AG04449 (cell line): Measurements from ENCODE around the gene SAV1.

Experiments used
- CTCF ChIA-PET: fragments of 350-600 bp; formaldehyde crosslinking; extraction: SDS; loops from one replicate; lab custom pipeline; 2021; ENCODE audit warnings: antibody characterized with exemption; lab: Yijun Ruan, JAX
- POLR2A ChIA-PET: fragments of 400-600, 350-600 bp; formaldehyde crosslinking; extraction: SDS; loops from one replicate; lab custom pipeline; 2020; ENCODE audit warnings: antibody characterized with exemption, inconsistent platforms; lab: Yijun Ruan, JAX
- DNase-seq: peaks from one replicate; pipeline ENCODE4 v3.0.0-alpha.2; 2010; ENCODE audit warnings: low read depth, low spot score
- H3K4me3 ChIP-seq: 2 replicates; pipeline ENCODE4 v1.5.1; 2011; ENCODE audit warnings: low read depth, mild to moderate bottlenecking, control low read depth, low read length
- CTCF ChIP-seq: IDR thresholded peaks from one replicate; pipeline ENCODE4 v1.5.1; 2011; ENCODE audit warnings: mild to moderate bottlenecking, moderate library complexity, low read length, control low read depth, inconsistent platforms; ENCODE audit not compliant: insufficient read depth; ENCODE audit errors: missing control alignments

The SAV1 gene

GRCh38 chr14:50620341-50620740, 47.8 kb downstream of the SAV1 start:
- H3K4me3 ChIP-seq = no peak overlapping the region
- no peak for TF ChIP-seq CTCF
- DNase-seq = no peak
- ChIA-PET POLR2A (no interaction called here), CTCF (interaction anchor here (1.0 to 4.1 kb wide), 16 partner anchors 9 to 166 kb away, joined by 3 to 98 read pairs (median 6); no protein-coding TSS in a partner anchor)

- no peak overlapping the region for H3K4me3 ChIP-seq
- TF ChIP-seq CTCF = peak; percentile 58
- CTCF ChIA-PET = interaction anchor here (0.6 to 4.1 kb wide), 30 partner anchors 9 to 240 kb away, joined by 3 to 98 read pairs (median 5); no protein-coding TSS in a partner anchor
- POLR2A ChIA-PET = no interaction called here
- no peak for DNase-seq
These were observed 48.5 kb downstream of the SAV1 start for GRCh38 chr14:50619569-50620141.

GRCh38 chr14:50616275-50616674, 51.8 kb downstream of the SAV1 start:
- TF ChIP-seq CTCF = no peak
- no peak overlapping the region for H3K4me3 ChIP-seq
- ChIA-PET POLR2A (no interaction called here), CTCF (interaction anchor here (0.9 to 3.1 kb wide), 13 partner anchors 9 to 295 kb away, joined by 3 to 14 read pairs (median 5); no protein-coding TSS in a partner anchor)
- DNase-seq = no peak

- ChIA-PET POLR2A (no interaction called here), CTCF (interaction anchor here (1.0 to 3.1 kb wide), 11 partner anchors 8 to 294 kb away, joined by 3 to 14 read pairs (median 5); no protein-coding TSS in a partner anchor)
- TF ChIP-seq CTCF = no peak
- no peak overlapping the region for H3K4me3 ChIP-seq
- DNase-seq = no peak
These were observed 52.6 kb downstream of the SAV1 start for GRCh38 chr14:50615552-50615951.

- no peak overlapping the region for H3K4me3 ChIP-seq
- no peak for DNase-seq
- TF ChIP-seq CTCF = no peak
- ChIA-PET POLR2A (no interaction called here), CTCF (interaction anchor here (1.2 to 3.1 kb wide), 9 partner anchors 7 to 294 kb away, joined by 3 to 14 read pairs (median 5); no protein-coding TSS in a partner anchor)
These were observed 53.0 kb downstream of the SAV1 start for GRCh38 chr14:50615056-50615455.

GRCh38 chr14:50612806-50613205, 55.3 kb downstream of the SAV1 start:
- TF ChIP-seq CTCF = no peak
- H3K4me3 ChIP-seq = no peak overlapping the region
- POLR2A ChIA-PET = no interaction called here
- DNase-seq = no peak
- CTCF ChIA-PET = interaction anchor here (1.4 kb wide), 1 partner anchor 12 kb away, joined by 3 read pairs; no protein-coding TSS in a partner anchor
